HCT116 (cell line): ENCODE data around the gene GRIP2.

ENCODE experiments used
- CTCF ChIP-seq, 3 experiments: fragments of 200-600 bp in 1 of 3; sonication (generic) in 1 of 3; IDR thresholded peaks in 2 of 3; conservative IDR thresholded peaks in 1 of 3; 2 replicates each; pipeline ENCODE4 v1.5.1; 2012 to 2017; ENCODE audit warnings: low read depth in 2 of 3, low read length in 2 of 3, antibody characterized with exemption in 1 of 3, borderline replicate concordance in 1 of 3, control low read depth in 1 of 3, mild to moderate bottlenecking in 1 of 3, mixed read lengths in 1 of 3, mixed run types in 1 of 3, moderate library complexity in 1 of 3; ENCODE audit not compliant: insufficient read depth in 1 of 3
- EZH2phosphoT487 ChIP-seq: fragments of 200-600 bp; IDR thresholded peaks from 2 replicates; pipeline ENCODE4 v1.6.1; 2018; ENCODE audit warnings: antibody characterized with exemption, borderline replicate concordance
- FOSL1 ChIP-seq: IDR thresholded peaks from 2 replicates; pipeline ENCODE4 v1.6.1; 2012; ENCODE audit warnings: low read depth
- POLR2A ChIP-seq: IDR thresholded peaks from 2 replicates; pipeline ENCODE4 v1.7.0; 2011; ENCODE audit warnings: borderline replicate concordance; ENCODE audit not compliant: insufficient read depth, insufficient read length; ENCODE audit errors: extremely low read depth
- POLR2AphosphoS5 ChIP-seq: IDR thresholded peaks from 2 replicates; pipeline ENCODE4 v1.6.1; 2011; ENCODE audit warnings: mild to moderate bottlenecking, low read depth, low read length, moderate library complexity
- TCF7L2 ChIP-seq: IDR thresholded peaks from 2 replicates; pipeline ENCODE4 v1.7.0; 2011; ENCODE audit warnings: borderline replicate concordance, inconsistent platforms; ENCODE audit not compliant: insufficient read depth, insufficient read length; ENCODE audit errors: extremely low read depth
- YY1 ChIP-seq: IDR thresholded peaks from 2 replicates; pipeline ENCODE4 v1.6.1; 2011; ENCODE audit warnings: low read length, low read depth, moderate library complexity, mild to moderate bottlenecking; ENCODE audit not compliant: insufficient replicate concordance; ENCODE audit errors: extremely low read depth

GRCh38 chr3:14588425-14589112 lies 48.4 kb upstream of the GRIP2 start:
- TF ChIP-seq TCF7L2 (no peak), CTCF (IDR thresholded peaks at IDR 0.05 in 2 of 3, conservative IDR thresholded peaks at IDR 0.05 in 1 of 3; ENCODE audit: borderline replicate concordance in 1 of 3, insufficient read depth in 1 of 3, low read depth in 2 of 3, low read length in 2 of 3) (no peak), EZH2phosphoT487 (no peak), YY1 (no peak), POLR2AphosphoS5 (no peak), FOSL1 (no peak), POLR2A (no peak)
